KG1 (cell line): ENCODE results near the gene TSPAN18.

ENCODE experiments used
- DNase-seq: peaks from one replicate; lab custom pipeline; 2025; lab: John Stamatoyannopoulos, UW

TSPAN18 gene

GRCh38 chr11:44916801-44917385, 190.1 kb downstream of the TSPAN18 start:
- no peak for DNase-seq

- no peak for DNase-seq
These were observed 191.0 kb downstream of the TSPAN18 start for GRCh38 chr11:44917741-44918140.

DNA sequence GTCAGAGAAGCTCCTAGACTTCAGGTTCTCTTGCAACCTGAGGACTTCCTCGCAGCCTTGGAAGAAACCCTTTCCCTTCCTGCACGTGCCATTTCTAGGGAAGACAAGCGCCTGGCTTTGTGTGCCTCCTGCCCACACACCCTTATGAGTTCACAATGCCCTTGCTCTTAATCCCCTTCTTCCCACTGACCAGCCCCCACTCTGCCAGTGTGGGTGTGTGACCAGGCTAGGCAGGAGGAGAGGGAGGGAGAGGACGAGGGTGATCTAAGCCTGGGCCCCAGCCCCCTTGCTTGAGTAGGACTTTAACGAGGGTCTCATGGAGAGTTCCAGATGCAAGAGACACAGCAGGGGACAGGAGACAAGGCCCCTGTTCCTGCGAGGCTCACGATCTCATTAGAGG, 193.7 kb downstream of the TSPAN18 start:
- DNase-seq, result no peak

DNA sequence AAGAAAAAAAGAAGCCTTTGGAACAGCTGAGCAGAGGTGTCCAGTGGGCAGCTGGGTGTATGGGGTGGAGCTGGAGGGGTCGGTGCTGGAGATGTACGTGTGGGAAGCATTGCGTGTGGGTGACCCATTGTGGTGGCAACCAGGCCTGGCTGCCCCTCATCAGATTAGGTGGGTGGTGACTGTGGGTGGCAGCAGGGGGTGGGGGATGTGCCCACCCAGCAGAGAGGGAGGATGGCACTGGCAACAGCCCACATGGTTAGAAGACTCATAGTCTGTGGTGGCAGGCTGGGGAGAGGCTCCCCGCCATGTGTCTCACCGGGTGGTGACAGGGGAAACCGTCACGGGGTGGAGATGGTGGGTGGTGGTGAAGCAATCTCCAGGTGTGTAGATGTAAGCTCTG, 196.4 kb downstream of the TSPAN18 start:
- DNase-seq, result no peak

DNA sequence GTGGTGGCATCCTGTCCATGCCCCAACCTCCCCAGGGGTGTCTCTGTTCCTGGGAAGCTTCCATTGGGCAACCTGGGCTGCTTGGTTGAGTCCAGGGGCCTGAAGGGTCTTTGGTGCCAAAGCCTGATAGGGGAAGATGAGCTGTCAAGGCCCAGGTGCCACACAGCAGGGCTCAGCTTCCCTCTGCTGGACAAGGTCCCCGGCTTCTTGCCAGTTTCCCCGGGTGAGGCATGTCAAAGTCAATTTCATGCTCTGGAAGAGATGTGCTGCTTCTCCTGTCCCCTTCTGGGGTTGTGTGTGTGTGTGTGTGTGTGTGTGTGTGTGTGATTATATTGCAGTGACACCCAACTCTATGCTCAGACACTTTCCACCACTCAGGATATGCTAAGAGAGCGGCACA, 197.0 kb downstream of the TSPAN18 start:
- DNase-seq, result no peak

DNA sequence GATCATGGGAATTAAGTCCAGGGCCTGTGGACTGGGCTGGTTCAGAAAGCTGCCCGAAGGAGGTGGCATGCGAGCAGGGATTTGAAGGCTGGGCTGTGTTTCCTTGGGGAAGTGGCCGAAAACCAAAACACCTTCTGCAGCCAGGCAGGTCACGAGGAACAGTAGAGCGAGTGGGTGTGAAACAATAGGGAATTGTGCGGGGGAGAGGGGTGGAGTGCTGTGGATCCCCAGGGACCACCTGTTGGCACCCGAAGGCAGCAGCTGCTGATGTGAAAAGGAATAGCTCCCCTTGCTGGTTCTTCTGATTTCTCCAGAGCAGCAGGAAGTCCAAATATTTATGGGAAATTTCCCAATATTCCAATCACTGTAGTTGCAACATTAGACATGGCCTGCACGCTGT, 199.3 kb downstream of the TSPAN18 start:
- DNase-seq, result no peak

DNA sequence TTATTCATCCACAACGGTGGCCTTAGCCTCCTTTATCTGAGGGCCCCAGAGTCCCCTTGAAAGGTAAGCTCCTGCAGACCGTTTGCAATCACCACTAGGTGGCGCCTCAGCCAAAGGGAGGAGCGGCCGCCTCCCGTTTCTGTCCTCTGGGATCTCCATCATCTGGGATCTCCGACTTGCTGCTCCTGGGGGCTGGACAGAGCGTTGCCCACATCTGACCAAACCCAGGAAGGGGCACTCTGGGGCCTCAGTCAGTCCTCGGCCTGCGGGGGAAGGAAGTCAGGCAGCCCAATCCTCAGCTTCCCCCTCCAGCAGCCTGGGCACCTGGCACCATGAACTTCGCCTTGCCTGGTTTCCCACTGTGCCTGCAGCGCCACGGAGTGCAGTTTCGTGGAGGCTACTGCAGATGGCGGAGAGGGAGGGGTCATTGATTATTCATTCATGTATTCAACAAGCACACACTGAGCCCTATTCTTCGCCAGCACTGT, 200.5 kb downstream of the TSPAN18 start:
- no peak for DNase-seq

- no peak for DNase-seq
These were observed 201.4 kb downstream of the TSPAN18 start for GRCh38 chr11:44928144-44928543.

DNA sequence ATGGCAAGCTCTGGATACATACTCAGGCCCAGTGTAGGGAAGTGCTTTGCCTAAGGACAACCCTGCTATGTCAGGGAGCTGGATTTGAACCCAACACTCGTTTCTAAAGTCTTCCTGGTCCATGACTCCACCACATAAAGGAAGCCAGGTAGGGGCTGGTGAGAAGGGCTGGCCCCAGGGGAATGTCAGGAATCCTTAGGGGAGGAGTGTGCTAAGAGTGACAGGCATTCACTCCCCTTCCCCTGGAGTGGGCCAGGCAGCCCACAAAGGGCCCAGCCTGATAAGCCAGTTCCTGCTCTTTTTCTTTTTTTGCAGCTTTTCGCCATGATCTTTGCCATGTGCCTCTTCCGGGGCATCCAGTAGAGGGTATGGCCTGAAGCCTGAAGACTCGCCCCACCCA, 202.1 kb downstream of the TSPAN18 start:
- no peak for DNase-seq

- no peak for DNase-seq
These were observed 204.0 kb downstream of the TSPAN18 start for GRCh38 chr11:44930588-44931302.

DNA sequence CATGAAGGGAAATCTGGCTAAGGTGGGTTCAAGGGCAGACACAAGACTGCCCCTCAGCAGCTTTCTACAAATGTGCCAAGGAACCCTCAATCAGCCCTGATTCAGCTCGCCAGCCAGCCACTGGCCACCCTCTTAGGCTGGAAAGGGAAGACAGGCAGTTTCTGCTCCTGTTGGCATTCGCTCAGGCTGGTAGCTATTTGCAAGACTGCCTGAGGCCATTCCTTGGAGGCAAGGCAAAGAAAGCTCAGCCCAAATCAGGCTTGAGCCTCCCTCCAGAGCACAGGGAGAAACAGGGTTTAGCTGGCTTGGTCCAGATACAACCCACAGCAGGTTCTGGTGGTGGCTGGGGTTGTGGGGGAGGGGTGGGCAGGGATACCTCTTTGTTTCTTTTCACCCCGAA, 204.7 kb downstream of the TSPAN18 start:
- DNase-seq, result no peak

DNA sequence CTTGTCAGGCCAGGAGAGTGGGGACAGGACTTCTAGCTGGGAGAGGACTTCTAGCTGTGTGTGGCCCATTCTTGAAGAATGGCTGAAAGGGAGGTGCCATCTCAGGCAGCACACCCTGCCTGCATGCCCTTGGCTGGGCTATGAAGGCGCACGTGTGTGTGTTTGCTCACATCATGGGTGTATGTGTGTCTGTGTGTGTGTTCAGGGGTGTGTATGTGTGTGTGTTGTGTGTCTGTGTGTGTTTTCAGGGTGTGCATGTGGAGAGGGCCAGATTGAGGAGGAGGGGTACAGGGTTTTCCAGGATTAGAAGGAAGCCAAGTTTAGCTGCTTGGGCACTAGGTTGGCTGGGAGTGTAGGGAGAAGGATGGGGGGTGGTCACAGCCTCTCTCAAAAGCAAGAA, 207.3 kb downstream of the TSPAN18 start:
- DNase-seq, result no peak

DNA sequence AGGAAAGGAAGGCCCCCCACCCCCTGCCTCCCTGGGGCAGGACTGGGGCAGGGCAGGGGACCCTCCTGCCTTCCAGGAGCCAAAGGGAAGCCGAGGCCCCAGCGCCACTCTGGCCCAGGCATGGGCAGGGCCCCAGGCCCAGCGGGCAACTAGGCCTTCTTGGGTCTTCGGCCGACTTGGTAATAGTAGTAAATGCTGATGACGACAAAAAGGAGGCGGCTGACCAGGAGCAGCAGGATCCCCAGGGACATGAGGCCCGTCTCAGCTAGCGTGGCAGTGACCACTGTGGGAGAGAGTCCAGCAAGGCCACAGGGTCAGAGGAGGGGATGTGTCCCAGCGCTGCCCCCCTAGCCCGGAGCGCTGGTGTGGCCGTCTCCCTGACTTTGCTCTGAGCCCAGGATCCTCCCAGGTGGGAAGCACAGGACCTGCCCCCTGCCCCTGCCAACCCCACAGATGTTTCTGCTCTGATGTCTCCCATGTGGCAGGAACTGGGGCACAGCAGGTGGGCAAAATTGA, 208.0 kb downstream of the TSPAN18 start:
- no peak for DNase-seq

- DNase-seq, result peak; percentile 60
These were observed 209.8 kb downstream of the TSPAN18 start for GRCh38 chr11:44936525-44936924.

GRCh38 chr11:44936951-44937543, 210.3 kb downstream of the TSPAN18 start:
- DNase-seq, result no peak

DNA sequence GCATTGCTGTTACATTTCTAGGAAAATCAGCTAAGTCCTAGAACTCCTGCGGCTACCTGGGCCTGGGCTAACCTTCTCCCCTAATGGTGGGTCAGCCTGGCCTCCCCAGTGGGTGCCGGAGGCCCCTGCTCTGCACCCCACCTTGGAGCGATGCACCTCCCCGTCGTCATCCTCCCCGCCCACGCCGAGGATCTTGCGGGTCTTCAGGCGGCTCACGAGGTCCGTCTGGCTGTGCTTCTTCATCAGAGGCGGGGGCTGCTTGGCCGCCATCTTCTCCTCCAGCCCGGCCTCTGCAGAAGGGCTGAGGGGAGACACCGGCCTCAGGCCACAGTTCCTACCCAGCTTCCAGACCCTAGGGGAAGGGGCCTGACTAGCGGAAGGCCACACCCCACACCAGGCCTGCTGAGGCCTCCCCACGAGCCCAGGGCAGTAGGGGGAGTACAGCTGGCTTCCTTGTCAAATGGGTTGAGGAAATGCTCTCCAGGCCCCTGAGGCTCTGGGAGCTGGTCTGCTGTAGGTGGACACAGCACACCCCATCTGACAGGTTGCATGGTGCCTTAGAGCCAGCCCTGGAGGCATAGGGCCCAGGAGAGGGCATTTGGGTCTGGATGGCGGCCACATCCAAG, 211.4 kb downstream of the TSPAN18 start:
- no peak for DNase-seq

GRCh38 chr11:44939673-44940395, 213.1 kb downstream of the TSPAN18 start:
- no peak for DNase-seq

DNA sequence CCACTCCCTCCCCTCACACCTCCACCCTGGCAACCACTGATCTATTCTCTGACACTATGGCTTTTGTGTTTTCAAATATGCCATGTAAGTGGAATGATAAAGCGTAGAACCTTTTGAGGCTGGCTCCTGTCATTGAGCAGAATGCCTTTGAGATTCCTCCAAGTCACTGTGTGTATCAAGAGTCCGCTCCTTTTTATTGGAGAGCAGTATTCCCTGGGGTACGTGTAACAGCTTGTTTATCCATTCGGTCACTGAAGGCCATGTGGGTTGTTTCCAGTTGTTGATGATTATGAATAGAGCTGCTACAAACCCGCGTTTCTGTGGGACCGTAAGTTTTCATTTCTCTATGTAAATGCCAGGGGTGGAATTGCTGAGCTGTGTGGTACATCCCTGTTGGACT, 213.6 kb downstream of the TSPAN18 start:
- no peak for DNase-seq

- no peak for DNase-seq
These were observed 214.1 kb downstream of the TSPAN18 start for GRCh38 chr11:44940835-44941234.

DNA sequence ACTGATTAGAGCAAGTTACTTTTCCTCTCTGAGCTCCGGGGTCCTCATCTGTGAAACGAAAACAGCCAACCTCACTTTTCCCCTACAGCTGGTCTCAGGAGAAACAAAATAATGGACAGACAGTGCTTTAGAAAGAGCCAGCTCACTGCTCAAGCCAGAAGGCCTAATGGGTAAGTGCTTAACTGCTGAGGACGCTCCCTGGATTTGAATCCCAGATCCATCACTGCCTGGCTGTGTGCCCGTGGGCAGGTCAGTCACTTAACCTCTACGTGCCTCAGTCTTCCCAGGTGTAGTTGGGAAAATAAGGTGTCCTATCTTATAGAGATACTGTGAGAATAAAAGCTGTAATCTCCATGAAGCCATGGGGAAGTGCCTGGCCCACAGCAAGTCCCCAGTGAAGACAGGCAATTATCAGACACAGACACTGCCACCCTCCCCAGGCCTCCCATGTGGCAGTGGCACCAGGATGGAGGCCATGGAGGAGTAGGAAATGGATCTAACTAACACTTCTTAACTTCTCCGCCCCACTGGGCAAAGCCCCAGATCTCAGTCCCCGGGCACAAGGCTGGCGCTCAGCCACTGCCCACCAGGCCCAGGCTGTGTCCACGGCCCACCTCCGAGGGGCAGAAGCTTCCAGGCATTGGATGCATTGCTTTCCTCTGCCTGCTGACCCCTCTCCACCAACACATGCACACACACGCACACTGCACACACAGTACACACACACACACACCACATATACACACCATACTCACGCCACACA, 214.7 kb downstream of the TSPAN18 start:
- DNase-seq, result no peak
